Uterus (tissue), 4 donors: ENCODE results near the gene AKAP1. TPM values are rescaled to one million over a fixed set of nuclear protein-coding genes. Genes with fewer than 3 reads are reported as not detected.
"Not testable (repeated sequence)": the region's sequence is repeated elsewhere in the genome, so short reads cannot be mapped to it uniquely, and the experiment has no call there.

Experiments used
- DNase-seq, 2 donors: peaks; one replicate each; pipeline ENCODE4 v3.0.0-alpha.2; 2019 to 2020
- H3K27ac ChIP-seq, 2 donors: fragments of 200-600 bp; sonication (generic); 1 replicate in 1 of 2; 2 replicates in 1 of 2; pipeline ENCODE4 v1.5.1; 2016 to 2018
- H3K27me3 ChIP-seq, 2 donors: fragments of 200-600 bp; sonication (generic); one replicate each; pipeline ENCODE4 v1.5.1; 2018 to 2019; ENCODE audit warnings: control low read depth in 1 of 2
- H3K36me3 ChIP-seq, 2 donors: fragments of 200-600 bp; sonication (generic); one replicate each; pipeline ENCODE4 v1.5.1; 2019; ENCODE audit warnings: control low read depth in 1 of 2
- H3K4me1 ChIP-seq, 2 donors: fragments of 200-600 bp; sonication (generic); one replicate each; pipeline ENCODE4 v1.5.1; 2018 to 2019; ENCODE audit warnings: control low read depth in 1 of 2
- H3K4me3 ChIP-seq, 2 donors: fragments of 200-600 bp; sonication (generic); 1 replicate in 1 of 2; 2 replicates in 1 of 2; pipeline ENCODE4 v1.5.1; 2018 to 2019; ENCODE audit warnings: mild to moderate bottlenecking in 1 of 2
- H3K9me3 ChIP-seq, 2 donors: fragments of 200-600 bp; sonication (generic); one replicate each; pipeline ENCODE4 v1.5.1; 2019; ENCODE audit warnings: control low read depth in 1 of 2
- CTCF ChIP-seq, 4 experiments: fragments of 200-600 bp in 2 of 4; fragments of 450-650 bp in 2 of 4; sonication (generic) in 2 of 4; IDR thresholded peaks; one replicate each; pipeline ENCODE4 v1.5.1; 2016 to 2019; ENCODE audit warnings: antibody characterized with exemption in 4 of 4, mild to moderate bottlenecking in 2 of 4, moderate library complexity in 1 of 4
- POLR2A ChIP-seq, 2 donors: fragments of 450-650 bp; IDR thresholded peaks; one replicate each; pipeline ENCODE4 v1.6.1; 2016; ENCODE audit warnings: antibody characterized with exemption in 2 of 2, mild to moderate bottlenecking in 1 of 2, moderate library complexity in 1 of 2
- intact Hi-C: fragments of 100-400 bp; cut with DNase I; formaldehyde crosslinking; loops from one replicate; pipeline ENCODE4 v1.15.1; 2023; ENCODE audit warnings: low total_unique reads
- total RNA-seq, 4 donors: library from RNA; depleted of rRNA in 3 of 4; stranded (reverse); fragments of >200 nt in 3 of 4; gene quantifications; one replicate each; pipeline versions ENCODE4 v1.1.0 to v1.2.4, GENCODE V29; 2014 to 2023
- donor health status: DM: yes; HTN: yes; CAD: no.

Gene AKAP1
- total RNA-seq, 4 donors from 2014 or later = 7.1 to 264 (median 37.4) TPM

DNA sequence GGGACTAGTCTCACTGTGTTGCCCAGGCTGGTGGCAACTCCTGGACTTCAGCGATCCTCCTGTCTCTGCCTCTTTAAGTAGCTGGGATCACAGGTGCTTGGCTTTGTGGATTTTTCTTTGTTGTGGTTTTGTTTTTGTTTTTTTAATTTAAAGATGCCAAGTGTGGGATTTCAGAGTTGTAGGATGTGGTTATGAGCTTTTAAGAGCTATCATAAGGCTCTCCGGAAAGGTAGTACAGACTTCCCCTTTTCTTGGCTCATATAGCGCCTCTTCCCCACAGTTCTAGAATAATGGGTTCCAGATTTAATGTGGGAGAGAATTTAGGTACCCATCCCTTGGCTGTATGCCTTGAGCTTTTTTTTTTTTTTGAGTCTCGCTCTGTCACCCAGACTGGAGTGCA, 17.1 kb downstream of the AKAP1 start:
- Histone ChIP-seq H3K27ac (no peak overlapping the region), H3K4me1 (no peaks in the 10 kb centered on the region), H3K27me3 (no peaks in the 10 kb centered on the region), H3K36me3 (no peaks in the 10 kb centered on the region), H3K9me3 (no peaks in the 10 kb centered on the region), H3K4me3 (no peak overlapping the region)
- TF ChIP-seq POLR2A (IDR thresholded peaks at IDR 0.05) = no peak
- no peak for TF ChIP-seq CTCF (IDR thresholded peaks at IDR 0.05)
- DNase-seq = no peak
- intact Hi-C loops = no loop called here

DNA sequence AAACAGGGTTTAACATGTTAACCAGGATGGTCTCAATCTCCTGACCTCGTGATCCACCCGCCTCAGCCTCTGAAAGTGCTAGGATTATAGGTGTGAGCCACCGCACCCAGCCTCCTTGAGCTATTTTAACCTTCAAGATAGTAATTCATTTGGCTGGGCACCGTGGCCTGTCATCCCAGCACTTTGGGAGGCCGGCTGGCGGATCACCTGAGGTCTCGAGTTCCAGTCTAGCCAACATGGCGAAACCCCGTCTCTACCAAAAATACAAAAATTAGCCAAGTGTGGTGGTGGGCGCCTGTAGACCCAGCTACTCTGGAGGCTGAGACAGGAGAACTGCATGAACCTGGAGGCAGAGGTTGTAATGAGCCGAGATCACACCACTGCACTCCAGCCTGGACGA, 17.6 kb downstream of the AKAP1 start:
- DNase-seq, H3K27ac ChIP-seq, H3K36me3 ChIP-seq, intact Hi-C loops, H3K9me3 ChIP-seq, H3K27me3 ChIP-seq, H3K4me1 ChIP-seq, H3K4me3 ChIP-seq: not testable (repeated sequence)

GRCh38 chr17:57104461-57105175, 19.6 kb downstream of the AKAP1 start:
- intact Hi-C loops = no loop called here
- DNase-seq = no peak
- no peaks in the 10 kb centered on the region for H3K4me1 ChIP-seq
- H3K9me3 ChIP-seq = no peaks in the 10 kb centered on the region
- H3K27me3 ChIP-seq = no peaks in the 10 kb centered on the region
- H3K27ac ChIP-seq = no peak overlapping the region
- no peaks in the 10 kb centered on the region for H3K36me3 ChIP-seq
- H3K4me3 ChIP-seq = no peak overlapping the region
- TF ChIP-seq CTCF (IDR thresholded peaks at IDR 0.05) (no peak), POLR2A (IDR thresholded peaks at IDR 0.05) (no peak)

GRCh38 chr17:57105591-57105990, 20.5 kb downstream of the AKAP1 start:
- H3K36me3 ChIP-seq = no peaks in the 10 kb centered on the region
- no peaks in the 10 kb centered on the region for H3K9me3 ChIP-seq
- intact Hi-C loops = no loop called here
- no peaks in the 10 kb centered on the region for H3K27me3 ChIP-seq
- no peak overlapping the region for H3K27ac ChIP-seq
- no peak overlapping the region for H3K4me3 ChIP-seq
- DNase-seq = no peak
- TF ChIP-seq POLR2A (IDR thresholded peaks at IDR 0.05) = no peak
- TF ChIP-seq CTCF (IDR thresholded peaks at IDR 0.05) = no peak
- H3K4me1 ChIP-seq = no peaks in the 10 kb centered on the region

DNA sequence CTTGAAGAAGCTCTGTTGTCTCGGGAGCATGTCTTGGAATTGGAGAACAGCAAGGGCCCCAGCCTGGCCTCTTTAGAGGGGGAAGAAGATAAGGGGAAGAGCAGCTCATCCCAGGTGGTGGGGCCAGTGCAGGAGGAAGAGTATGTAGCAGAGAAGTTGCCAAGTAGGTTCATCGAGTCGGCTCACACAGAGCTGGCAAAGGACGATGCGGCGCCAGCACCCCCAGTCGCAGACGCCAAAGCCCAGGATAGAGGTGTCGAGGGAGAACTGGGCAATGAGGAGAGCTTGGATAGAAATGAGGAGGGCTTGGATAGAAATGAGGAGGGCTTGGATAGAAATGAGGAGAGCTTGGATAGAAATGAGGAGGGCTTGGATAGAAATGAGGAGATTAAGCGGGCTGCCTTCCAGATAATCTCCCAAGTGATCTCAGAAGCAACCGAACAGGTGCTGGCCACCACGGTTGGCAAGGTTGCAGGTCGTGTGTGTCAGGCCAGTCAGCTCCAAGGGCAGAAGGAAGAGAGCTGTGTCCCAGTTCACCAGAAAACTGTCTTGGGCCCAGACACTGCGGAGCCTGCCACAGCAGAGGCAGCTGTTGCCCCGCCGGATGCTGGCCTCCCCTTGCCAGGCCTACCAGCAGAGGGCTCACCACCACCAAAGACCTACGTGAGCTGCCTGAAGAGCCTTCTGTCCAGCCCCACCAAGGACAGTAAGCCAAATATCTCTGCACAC, 21.2 kb downstream of the AKAP1 start:
- H3K4me3 ChIP-seq = no peak overlapping the region
- TF ChIP-seq POLR2A (IDR thresholded peaks at IDR 0.05) = no peak
- no peak for TF ChIP-seq CTCF (IDR thresholded peaks at IDR 0.05)
- intact Hi-C loops = no loop called here
- no peak overlapping the region for H3K27ac ChIP-seq
- no peaks in the 10 kb centered on the region for H3K27me3 ChIP-seq
- no peaks in the 10 kb centered on the region for H3K4me1 ChIP-seq
- no peak for DNase-seq
- H3K36me3 ChIP-seq = no peaks in the 10 kb centered on the region
- no peaks in the 10 kb centered on the region for H3K9me3 ChIP-seq
